Midbrain (tissue), 1 donor: ENCODE measurements around the gene RPRD1B.

Source experiments
- DNase-seq: peaks from one replicate; lab custom pipeline; 2025; lab: John Stamatoyannopoulos, UW

RPRD1B gene

GRCh38 chr20:38135651-38136420, 102.3 kb downstream of the RPRD1B start:
- DNase-seq, result no peak

- no peak for DNase-seq
Observed at GRCh38 chr20:38136421-38137245, 103.1 kb downstream of the RPRD1B start.

DNA sequence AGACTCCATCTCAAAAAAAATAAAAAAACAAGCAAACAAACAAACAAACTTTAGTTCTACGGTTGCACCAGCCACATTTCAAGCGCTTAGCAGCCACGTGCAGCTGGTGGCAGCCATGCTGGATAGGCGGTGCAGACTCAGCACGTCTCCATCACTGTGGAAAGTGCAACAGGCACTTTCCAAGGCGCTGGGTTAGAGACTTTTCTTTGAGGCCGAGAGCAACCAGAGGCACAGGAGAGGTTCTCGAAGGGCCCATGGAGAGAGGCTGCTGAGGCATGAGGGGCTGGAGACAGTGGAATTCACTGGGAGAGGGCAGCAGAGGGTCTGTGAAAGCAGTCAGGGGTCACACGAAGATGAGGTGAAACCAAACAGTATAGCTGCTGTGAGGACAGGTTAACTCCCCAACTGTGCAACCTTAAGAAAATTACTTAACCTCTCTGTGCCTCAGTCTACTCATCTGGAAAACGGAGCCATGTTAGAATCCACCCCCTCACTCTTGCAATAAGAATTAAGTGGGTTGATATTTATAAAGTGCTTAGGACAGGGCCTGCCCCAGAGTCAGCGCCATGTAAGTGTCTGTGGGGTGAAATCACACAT, 104.0 kb downstream of the RPRD1B start:
- no peak for DNase-seq

GRCh38 chr20:38138086-38138778, 104.7 kb downstream of the RPRD1B start:
- DNase-seq, result no peak

DNA sequence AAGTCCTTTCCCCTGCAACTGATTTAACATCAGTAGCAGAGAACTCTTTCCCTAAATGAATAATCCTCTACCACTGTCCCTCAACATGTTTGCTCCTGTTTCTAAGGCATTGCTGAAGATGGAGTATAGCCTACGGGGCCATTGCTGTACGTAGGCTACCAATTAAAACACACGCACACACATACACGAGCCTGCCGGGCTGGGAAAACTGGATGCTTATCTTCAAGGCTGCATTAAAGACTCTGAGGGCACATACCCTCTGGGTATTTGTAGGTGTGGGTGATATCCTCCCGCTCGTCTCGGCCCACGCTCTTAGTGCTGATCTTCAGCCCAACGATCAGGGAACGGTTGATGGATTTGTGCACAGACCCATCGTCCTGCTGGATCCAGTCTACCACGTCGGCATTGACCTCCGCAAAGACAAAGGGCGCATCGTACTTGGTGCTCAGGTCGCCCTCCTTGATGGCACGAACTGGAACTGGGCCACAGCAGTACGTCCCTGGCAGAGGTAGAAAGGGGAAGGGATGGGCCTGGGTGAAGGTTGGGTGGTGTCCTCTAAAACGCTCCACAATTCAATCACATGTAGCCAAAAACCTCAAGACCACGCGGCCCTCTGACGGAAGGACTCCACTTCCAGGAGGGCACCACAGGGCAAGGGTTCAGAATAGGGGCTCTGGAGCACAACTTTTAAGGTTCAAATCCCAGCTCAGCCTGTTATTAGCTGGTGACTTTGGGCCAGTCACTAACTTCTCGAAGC, 105.8 kb downstream of the RPRD1B start:
- DNase-seq, result no peak

GRCh38 chr20:38139977-38140753, 106.6 kb downstream of the RPRD1B start:
- DNase-seq, result no peak

GRCh38 chr20:38141204-38141888, 107.8 kb downstream of the RPRD1B start:
- no peak for DNase-seq
